Measurements from ENCODE around the gene TENM3.
A peak's percentile ranks its signal among the peaks of the same experiment; 100 is the strongest.

DNA sequence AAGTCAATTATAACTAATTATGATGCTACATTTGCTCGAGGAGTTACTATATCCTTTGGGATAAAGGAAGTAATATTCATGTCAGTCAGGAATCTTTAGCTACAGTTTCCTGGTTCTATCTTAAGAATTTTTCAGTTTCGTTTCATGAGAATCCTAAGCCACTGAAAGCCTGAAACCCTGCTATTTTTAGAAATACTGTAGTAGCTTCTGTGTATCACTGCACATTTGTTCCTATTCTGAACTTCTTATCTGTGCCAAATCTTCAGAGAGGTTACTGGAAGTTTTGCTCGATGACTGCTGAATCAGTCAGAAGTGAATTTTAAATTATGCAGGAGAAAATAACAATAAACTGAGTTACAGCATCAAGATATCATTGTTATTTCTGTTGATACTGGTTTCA lies 249.2 kb downstream of the TENM3 start:
- TF ChIP-seq, protein P1, sequence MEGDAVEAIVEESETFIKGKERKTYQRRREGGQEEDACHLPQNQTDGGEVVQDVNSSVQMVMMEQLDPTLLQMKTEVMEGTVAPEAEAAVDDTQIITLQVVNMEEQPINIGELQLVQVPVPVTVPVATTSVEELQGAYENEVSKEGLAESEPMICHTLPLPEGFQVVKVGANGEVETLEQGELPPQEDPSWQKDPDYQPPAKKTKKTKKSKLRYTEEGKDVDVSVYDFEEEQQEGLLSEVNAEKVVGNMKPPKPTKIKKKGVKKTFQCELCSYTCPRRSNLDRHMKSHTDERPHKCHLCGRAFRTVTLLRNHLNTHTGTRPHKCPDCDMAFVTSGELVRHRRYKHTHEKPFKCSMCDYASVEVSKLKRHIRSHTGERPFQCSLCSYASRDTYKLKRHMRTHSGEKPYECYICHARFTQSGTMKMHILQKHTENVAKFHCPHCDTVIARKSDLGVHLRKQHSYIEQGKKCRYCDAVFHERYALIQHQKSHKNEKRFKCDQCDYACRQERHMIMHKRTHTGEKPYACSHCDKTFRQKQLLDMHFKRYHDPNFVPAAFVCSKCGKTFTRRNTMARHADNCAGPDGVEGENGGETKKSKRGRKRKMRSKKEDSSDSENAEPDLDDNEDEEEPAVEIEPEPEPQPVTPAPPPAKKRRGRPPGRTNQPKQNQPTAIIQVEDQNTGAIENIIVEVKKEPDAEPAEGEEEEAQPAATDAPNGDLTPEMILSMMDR (IDR thresholded peaks at IDR 0.05) = no peak
- TF ChIP-seq, protein P2, sequence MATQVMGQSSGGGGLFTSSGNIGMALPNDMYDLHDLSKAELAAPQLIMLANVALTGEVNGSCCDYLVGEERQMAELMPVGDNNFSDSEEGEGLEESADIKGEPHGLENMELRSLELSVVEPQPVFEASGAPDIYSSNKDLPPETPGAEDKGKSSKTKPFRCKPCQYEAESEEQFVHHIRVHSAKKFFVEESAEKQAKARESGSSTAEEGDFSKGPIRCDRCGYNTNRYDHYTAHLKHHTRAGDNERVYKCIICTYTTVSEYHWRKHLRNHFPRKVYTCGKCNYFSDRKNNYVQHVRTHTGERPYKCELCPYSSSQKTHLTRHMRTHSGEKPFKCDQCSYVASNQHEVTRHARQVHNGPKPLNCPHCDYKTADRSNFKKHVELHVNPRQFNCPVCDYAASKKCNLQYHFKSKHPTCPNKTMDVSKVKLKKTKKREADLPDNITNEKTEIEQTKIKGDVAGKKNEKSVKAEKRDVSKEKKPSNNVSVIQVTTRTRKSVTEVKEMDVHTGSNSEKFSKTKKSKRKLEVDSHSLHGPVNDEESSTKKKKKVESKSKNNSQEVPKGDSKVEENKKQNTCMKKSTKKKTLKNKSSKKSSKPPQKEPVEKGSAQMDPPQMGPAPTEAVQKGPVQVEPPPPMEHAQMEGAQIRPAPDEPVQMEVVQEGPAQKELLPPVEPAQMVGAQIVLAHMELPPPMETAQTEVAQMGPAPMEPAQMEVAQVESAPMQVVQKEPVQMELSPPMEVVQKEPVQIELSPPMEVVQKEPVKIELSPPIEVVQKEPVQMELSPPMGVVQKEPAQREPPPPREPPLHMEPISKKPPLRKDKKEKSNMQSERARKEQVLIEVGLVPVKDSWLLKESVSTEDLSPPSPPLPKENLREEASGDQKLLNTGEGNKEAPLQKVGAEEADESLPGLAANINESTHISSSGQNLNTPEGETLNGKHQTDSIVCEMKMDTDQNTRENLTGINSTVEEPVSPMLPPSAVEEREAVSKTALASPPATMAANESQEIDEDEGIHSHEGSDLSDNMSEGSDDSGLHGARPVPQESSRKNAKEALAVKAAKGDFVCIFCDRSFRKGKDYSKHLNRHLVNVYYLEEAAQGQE (IDR thresholded peaks at IDR 0.05; ENCODE audit: low read depth, low read length) = no peak
- TF ChIP-seq EP300 (IDR thresholded peaks at IDR 0.05; ENCODE audit: borderline replicate concordance in 1 of 2, low read depth in 1 of 2, low read length in 1 of 2) (0 out of 4 replicates have a peak, but pooled peaks of 1 of the 2 experiments have one; percentile 32), JUND (IDR thresholded peaks at IDR 0.05) (no peak), SMC3 (IDR thresholded peaks at IDR 0.05; ENCODE audit: low read depth, low read length) (no peak), MXI1 (IDR thresholded peaks at IDR 0.05; ENCODE audit: low read depth, low read length) (no peak), RCOR1 (IDR thresholded peaks at IDR 0.05; ENCODE audit: low read length) (no peak), EZH2phosphoT487 (IDR thresholded peaks at IDR 0.05; ENCODE audit: borderline replicate concordance, low read depth) (no peak), CHD2 (IDR thresholded peaks at IDR 0.05; ENCODE audit: low read length, partially characterized antibody) (no peak), TAF1 (IDR thresholded peaks at IDR 0.05; ENCODE audit: borderline replicate concordance, low read depth, low read length) (no peak), GABPA (IDR thresholded peaks at IDR 0.05; ENCODE audit: low read depth) (no peak), FOXM1 (IDR thresholded peaks at IDR 0.05; ENCODE audit: low read depth) (no peak)
- TF ChIP-seq, protein P3, sequence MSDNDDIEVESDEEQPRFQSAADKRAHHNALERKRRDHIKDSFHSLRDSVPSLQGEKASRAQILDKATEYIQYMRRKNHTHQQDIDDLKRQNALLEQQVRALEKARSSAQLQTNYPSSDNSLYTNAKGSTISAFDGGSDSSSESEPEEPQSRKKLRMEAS (IDR thresholded peaks at IDR 0.05; ENCODE audit: low read depth) = no peak
- TF ChIP-seq, protein P4, sequence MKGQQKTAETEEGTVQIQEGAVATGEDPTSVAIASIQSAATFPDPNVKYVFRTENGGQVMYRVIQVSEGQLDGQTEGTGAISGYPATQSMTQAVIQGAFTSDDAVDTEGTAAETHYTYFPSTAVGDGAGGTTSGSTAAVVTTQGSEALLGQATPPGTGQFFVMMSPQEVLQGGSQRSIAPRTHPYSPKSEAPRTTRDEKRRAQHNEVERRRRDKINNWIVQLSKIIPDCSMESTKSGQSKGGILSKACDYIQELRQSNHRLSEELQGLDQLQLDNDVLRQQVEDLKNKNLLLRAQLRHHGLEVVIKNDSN (IDR thresholded peaks at IDR 0.05; ENCODE audit: borderline replicate concordance, low read depth) = no peak
